Raji (cell line): ENCODE measurements around the gene ENTPD7.

Experiments
- POLR2A ChIP-seq: IDR thresholded peaks from 2 replicates; pipeline ENCODE4 v1.6.1; 2011; ENCODE audit warnings: low read depth, low read length, control low read depth; ENCODE audit not compliant: insufficient read depth

ENTPD7 gene

GRCh38 chr10:99630433-99630832, 28.9 kb upstream of the ENTPD7 start:
- TF ChIP-seq POLR2A = no peak

GRCh38 chr10:99630991-99631390, 28.3 kb upstream of the ENTPD7 start:
- no peak for TF ChIP-seq POLR2A

- no peak for TF ChIP-seq POLR2A
These were observed 27.8 kb upstream of the ENTPD7 start for GRCh38 chr10:99631496-99631895.

GRCh38 chr10:99633832-99634231, 25.5 kb upstream of the ENTPD7 start:
- TF ChIP-seq POLR2A = no peak

- no peak for TF ChIP-seq POLR2A
These were observed 11.6 kb upstream of the ENTPD7 start for GRCh38 chr10:99647601-99648151.

- no peak for TF ChIP-seq POLR2A
These were observed 10.6 kb upstream of the ENTPD7 start for GRCh38 chr10:99648717-99649116.

GRCh38 chr10:99652800-99653390, 6.4 kb upstream of the ENTPD7 start:
- no peak for TF ChIP-seq POLR2A

- TF ChIP-seq POLR2A = no peak
These were observed 4.7 kb upstream of the ENTPD7 start for GRCh38 chr10:99654390-99655175.

- TF ChIP-seq POLR2A = no peak
These were observed 2.9 kb upstream of the ENTPD7 start for GRCh38 chr10:99656199-99657064.

GRCh38 chr10:99658622-99659030, 683 bp upstream of the ENTPD7 start:
- no peak for TF ChIP-seq POLR2A

- TF ChIP-seq POLR2A = no peak
These were observed 608 bp downstream of the ENTPD7 start for GRCh38 chr10:99659868-99660366.

GRCh38 chr10:99660662-99661376, 1.5 kb downstream of the ENTPD7 start:
- no peak for TF ChIP-seq POLR2A

- TF ChIP-seq POLR2A = no peak
These were observed 2.1 kb downstream of the ENTPD7 start for GRCh38 chr10:99661377-99661763.

- TF ChIP-seq POLR2A = no peak
These were observed 6.0 kb downstream of the ENTPD7 start for GRCh38 chr10:99665304-99665703.
